Astrocyte of the cerebellum (primary cell): ENCODE results near the gene AGMO.

Source experiments
- DNase-seq: peaks from one replicate; pipeline ENCODE4 v3.0.0-alpha.2; 2011; ENCODE audit warnings: low read depth
- H3K4me3 ChIP-seq: 2 replicates; pipeline ENCODE4 v1.5.1; 2011; ENCODE audit warnings: mild to moderate bottlenecking, low read depth, low read length, moderate library complexity
- CTCF ChIP-seq: IDR thresholded peaks from 2 replicates; pipeline ENCODE4 v1.5.1; 2012; ENCODE audit warnings: low read length, low read depth, moderate library complexity, mild to moderate bottlenecking; ENCODE audit errors: missing control alignments
- in situ Hi-C: cut with HindIII; loops from 2 replicates; pipeline ENCODE4 v1.10.0; 2017; ENCODE audit warnings: low sequenced_read_pairs

AGMO gene

GRCh38 chr7:15174485-15174884 is 387.3 kb downstream of the AGMO start:
- TF ChIP-seq CTCF = no peak
- no peak overlapping the region for H3K4me3 ChIP-seq
- in situ Hi-C loops = no loop called here
- DNase-seq = no peak

- in situ Hi-C loops = no loop called here
- no peak for TF ChIP-seq CTCF
- DNase-seq = no peak
These were observed 393.3 kb downstream of the AGMO start for GRCh38 chr7:15168489-15168888.

GRCh38 chr7:15167912-15168311 is 393.9 kb downstream of the AGMO start:
- in situ Hi-C loops = no loop called here
- DNase-seq = no peak
- no peak for TF ChIP-seq CTCF
- no peak overlapping the region for H3K4me3 ChIP-seq

More at GRCh38 chr7:15168489-15168888, 393.3 kb downstream of the AGMO start:
- H3K4me3 ChIP-seq = no peak overlapping the region

- H3K4me3 ChIP-seq = no peak overlapping the region
- TF ChIP-seq CTCF = no peak
- in situ Hi-C loops = no loop called here
- DNase-seq = no peak
These were observed 395.2 kb downstream of the AGMO start for GRCh38 chr7:15166620-15167019.

- in situ Hi-C loops = no loop called here
- no peak overlapping the region for H3K4me3 ChIP-seq
- DNase-seq = no peak
- no peak for TF ChIP-seq CTCF
These were observed 402.6 kb downstream of the AGMO start for GRCh38 chr7:15159261-15159660.

GRCh38 chr7:15158141-15158810 is 403.5 kb downstream of the AGMO start:
- in situ Hi-C loops = no loop called here
- no peak overlapping the region for H3K4me3 ChIP-seq
- no peak for DNase-seq
- no peak for TF ChIP-seq CTCF
